GM19099 (cell line): ENCODE results near the gene F12.
A peak's percentile ranks its signal among the peaks of the same experiment; 100 is the strongest.

Source experiments
- POLR2A ChIP-seq: IDR thresholded peaks from 3 replicates; pipeline ENCODE4 v1.6.1; 2011; ENCODE audit warnings: low read depth; ENCODE audit not compliant: insufficient read length; ENCODE audit errors: extremely low read depth

The F12 gene

DNA sequence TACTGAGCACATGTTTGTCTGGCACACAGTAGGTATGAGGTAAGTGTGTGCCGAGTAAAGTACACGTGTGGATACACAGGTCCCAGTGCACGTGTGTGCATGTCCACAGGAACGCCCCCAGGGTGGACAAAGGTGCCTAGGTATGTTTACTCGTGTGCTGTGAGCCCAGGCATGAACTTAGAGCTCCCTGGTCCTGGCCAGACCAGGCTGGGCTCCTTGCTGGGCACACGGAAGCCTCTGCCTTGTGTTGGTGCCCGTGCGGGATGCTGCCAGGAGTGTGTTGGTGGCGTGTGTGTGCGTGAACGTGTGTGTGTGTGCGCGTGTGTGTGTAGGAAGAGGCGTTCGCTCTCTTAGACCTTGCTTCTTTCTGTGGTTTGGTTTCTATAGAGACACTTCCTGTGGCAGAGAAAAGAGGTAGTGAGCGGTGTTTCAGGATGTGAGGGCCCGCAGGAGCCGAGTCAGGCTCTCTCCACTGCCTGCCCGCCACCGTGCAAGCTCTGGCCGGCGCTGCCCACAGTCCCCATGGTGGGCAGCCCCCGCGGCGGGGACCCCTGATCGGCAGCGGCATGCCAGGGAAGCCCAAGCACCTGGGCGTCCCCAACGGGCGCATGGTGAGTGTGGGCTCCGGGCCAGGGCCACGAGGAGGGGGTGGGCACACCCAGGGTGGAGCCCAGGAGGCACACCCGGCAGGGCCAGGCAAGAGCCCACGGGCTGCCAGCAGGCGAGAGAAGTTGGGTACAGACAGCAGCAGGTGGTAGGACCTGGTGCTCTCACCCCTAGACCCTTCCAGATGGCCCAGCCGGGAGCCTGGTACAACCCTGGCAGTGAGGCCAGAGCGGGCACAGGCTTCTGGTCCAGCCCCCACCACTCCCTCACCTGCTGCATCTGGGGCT is 51.7 kb downstream of the F12 start, which contains the start of gene RGS14:
Gene RGS14, plus strand, starts transcription at position 466 of the 893 bp plus-strand sequence. Its CDS starts 101 bp downstream, at position 567.
- TF ChIP-seq POLR2A = peak; percentile 75

DNA sequence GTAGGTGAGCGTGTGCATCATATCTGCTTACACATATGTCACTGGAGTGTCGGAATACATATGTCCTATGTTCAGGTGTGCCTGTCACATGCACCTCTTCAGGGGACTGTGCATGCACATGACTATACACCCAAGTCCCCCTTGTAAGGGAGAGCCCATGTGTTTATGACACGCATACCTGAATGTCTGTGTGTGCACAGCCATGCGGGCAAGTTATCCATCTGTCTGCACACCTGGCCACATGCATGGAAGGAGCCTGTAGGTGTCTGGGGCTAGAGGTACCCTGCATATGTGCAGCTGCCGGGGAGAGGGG is 52.3 kb downstream of the F12 start:
- TF ChIP-seq POLR2A = no peak

DNA sequence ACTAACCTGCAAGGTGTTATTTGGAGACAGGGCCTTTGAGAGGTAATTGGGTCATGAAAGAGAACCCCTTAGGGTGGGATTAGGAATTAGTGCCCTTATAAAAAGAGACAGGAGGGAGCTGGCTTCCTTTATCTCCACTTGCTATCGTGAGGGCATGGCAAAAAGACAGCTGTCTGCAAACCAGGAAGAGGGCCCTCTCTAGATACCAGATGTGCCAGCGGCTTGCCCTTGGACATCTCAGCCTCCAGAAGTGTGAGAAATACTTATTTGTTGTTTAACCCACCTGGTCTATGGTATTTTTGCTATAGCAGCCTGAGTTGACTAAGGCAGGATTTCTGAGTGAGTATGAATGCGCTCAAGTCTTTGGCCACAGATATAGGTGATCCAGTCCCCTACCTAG is 52.6 kb downstream of the F12 start:
- no peak for TF ChIP-seq POLR2A

DNA sequence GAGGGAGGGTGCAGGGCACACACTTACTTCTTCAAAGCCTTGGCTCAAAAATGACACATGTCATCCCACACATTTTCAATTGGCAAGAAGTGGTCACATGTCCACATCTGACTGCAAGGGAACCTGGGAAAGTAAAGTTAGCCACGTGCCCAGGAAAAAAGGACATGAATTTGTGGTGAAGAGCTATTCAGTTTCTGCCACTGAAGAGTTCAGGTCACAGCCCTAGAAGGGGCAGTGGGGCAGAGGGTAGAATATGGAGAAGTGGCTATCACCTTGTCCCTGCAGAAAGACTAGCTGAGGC is 53.5 kb downstream of the F12 start:
- TF ChIP-seq POLR2A = no peak

DNA sequence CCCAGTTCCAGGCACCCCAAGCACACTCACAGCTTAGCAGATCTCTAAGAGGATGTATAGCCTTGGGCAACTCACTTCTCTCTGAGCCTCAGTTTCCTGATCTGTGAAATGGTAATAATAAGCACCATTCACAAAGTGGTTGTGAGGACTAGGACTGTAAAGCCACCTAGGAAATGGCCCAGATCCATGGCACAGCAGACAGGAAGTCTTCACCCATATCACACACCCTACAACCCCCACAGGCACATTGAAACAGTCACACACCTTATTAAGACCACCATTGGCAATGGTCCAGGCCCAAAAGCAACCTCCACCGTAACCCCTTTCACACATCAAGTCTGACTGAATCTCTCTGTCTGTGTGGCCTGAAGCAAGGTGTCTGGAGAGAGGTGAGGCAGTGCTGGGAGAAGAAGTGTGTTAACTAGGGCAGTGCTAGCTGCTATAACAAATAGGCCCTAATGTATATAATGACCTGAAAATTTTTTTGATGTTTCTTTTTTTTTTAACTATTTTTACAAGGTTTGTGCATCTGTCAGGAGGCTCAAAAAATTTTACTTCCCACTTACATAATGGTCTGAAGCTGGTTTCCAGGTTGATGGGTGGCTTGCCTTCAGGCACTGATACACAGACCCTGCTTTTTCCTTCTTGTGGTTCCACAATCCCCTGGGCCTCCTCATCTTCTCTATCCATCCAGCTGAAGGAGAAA is 54.0 kb downstream of the F12 start:
- TF ChIP-seq POLR2A = no peak

DNA sequence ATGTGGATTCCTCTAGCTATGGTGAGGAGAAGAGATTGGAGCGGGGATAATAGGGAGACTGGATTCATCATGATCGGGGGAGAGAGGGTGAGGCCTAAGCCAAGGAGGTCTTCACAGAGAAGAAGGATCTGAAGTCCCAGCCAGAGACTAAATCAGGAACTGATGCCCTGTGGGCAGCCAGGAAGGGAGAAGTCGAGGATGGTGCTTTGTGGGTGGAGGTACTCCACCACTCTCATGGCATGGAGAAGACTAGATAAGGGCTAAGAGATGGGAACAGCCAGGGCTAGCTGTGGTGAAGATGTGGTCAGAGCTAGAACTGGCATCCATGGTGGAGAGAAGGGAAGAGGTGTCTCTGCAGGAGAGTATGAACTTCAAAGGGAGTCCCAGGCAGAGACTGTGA is 54.7 kb downstream of the F12 start:
- no peak for TF ChIP-seq POLR2A

DNA sequence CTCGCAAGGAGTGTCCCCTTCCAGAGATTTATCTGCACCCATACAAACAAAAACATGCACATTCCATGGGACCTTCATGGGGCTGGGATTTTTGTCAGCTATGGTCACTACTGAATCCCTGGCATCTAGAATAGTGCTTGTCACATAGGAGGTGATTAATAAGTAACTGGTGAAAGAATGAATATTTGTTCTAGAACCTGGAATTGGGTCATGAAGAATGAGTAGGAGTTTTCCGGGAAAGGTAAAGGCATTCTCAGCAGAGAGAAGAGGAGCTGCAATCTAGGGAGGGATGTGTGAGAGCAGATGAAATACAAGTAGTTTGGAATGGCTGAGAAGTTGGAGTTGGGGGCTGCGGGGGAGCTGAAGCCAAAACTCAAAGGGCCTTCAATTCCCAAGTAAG is 55.1 kb downstream of the F12 start:
- TF ChIP-seq POLR2A = no peak

DNA sequence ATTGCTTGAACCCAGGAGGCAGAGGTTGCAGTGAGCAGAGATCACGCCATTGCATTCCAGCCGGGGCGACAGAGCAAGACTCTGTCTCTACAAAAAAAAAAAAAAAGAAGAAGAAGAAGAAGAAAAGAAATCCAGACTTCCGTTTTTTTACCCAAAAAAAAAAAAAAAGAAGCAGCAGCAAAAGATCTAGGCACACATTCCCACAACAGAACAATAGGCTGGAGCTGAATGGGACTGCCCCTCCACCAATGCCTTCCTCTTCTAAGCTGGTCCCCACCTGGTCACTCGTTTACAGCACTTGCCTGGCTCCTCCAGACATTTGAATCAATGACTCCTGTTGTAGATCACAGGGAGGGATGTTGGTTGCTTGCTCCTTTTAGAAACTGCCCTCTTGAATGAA is 56.3 kb downstream of the F12 start:
- no peak for TF ChIP-seq POLR2A
